GM19328 (cell line): ENCODE data around the gene SNAP29.

Experiments used
- ATAC-seq: cut with Tn5 transposase; IDR thresholded peaks from one replicate; pipeline ENCODE4 v1.9.1; 2021; ENCODE audit warnings: mild to moderate bottlenecking, moderate library complexity; ENCODE audit not compliant: unreplicated experiment

The SNAP29 gene

GRCh38 chr22:20865875-20866445 lies 7.2 kb downstream of the SNAP29 start:
- no peak for ATAC-seq

GRCh38 chr22:20866736-20867135 lies 7.9 kb downstream of the SNAP29 start:
- no peak for ATAC-seq

DNA sequence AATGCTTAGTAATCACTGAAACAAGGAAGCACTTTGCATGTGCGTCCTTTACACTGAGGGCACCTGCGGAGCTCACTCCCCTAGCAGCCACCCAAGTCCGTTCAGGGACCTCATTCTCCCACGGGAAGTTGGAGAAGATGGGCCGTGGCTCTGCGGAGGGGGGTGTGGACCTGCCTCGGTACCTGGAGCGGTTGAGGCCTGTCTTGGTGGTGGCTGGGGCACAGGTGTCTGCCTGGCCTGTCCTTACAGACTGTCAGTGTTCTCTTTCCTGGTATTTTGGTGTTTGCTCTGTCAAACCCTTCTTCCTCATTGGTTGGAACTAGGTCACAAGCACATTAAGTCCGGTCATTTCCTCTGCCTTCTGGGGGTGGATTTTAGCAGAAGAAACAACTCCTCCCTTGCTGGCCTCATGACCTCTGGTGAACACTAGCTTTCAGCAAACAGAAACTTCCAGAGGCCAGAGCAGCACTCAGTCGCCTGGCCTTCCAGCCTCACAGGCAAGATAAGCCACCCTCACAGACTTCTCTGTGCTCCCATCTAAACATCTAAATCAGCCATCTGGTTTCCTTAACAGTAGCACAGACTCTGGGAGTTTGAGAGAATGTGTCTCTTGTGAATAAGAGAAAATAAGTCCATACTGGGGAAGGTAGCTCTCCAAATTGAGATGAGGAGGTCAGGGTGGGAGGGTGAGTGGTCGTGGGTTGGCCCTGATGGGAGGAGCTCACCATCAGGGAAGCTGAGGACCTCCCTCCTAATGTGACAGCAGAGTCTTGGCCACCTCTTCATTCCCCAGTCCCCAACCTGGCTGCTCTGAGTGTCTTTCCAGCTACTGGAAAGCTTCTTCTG lies 8.6 kb downstream of the SNAP29 start:
- no peak for ATAC-seq

DNA sequence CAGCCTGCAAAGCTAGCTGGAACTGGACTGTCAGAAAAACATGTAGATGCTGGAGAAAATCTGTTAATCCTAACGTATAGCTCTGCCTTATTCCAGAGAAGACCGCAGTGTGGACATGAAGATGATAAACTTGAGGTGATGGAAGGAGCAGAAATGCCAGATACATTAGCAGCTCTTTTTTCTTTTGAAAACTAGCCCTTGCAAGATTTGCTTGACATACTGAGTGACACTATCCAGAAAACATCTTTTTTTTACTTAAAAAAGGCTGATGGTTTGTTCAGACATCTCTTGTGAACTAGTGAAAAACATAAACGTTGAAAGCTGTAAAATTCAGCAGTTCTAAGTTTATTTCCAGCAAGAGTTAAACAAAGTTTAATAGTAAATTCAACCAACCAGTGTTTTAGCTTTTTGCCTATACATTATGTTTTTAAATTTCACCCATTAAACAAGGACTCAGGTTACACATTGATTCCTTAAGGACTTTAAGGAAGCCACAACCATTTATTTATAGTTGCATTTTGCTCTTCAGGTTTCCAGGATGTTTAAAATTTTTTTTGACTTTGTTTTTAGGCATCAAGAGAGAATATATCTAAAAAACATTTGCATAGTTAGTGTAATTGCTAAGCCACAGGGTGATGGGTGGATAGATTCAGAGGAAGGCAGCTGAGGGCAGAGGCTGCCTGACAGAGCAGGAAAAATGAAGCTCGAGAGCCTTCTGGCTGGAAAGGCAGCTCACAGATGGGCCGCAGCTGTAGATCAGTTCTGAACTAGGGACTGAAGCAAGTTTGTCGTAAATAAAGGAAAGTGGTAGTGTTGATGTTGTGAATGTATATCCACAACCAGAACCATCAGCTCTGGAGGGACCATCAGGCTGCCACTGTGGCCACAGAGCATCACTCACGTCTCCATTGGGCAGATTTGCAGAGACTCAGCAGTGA lies 9.5 kb downstream of the SNAP29 start:
- ATAC-seq: no peak

GRCh38 chr22:20869234-20869633 lies 10.4 kb downstream of the SNAP29 start:
- no peak for ATAC-seq

DNA sequence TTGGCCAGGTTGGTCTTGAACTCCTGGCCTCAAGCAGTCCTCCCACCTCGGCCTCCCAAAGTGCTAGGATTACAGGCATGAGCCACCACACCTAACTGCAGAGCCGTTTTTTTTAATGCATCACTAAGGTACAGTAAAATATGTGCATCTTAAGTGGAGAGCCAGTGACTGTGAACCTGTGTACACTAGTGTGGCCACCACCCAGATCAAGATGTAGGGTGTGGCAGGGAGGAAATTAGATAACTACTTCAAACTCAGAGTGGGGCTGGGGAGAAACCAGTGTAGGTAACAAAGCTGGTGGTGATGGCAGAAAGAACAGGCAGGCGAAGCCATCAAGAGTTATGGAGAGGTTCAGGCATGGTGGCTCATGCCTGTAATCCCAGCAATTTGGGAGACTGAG lies 14.4 kb downstream of the SNAP29 start:
- no peak for ATAC-seq

DNA sequence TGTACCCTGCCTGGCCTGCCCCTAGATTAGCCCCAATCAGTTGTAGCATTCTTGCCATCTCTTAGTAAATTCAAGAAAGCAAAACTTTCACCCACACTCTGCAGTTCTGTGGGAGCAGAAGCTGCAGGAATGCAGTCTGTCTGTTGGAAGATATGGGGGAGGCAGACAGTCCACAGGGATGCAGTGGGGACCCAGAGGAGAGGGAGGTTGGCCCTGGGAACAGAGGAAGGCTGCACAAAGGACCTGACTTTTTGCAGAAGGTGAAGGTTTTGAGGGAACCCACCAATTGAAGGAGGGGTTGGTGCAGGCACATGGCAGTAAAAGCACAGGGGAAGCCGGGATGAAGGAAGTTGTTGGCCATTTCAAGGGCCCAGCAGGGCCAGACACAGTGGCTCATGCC lies 16.5 kb downstream of the SNAP29 start:
- no peak for ATAC-seq

GRCh38 chr22:20877715-20878114 lies 18.9 kb downstream of the SNAP29 start:
- no peak for ATAC-seq

GRCh38 chr22:20881231-20881630 lies 22.4 kb downstream of the SNAP29 start:
- no peak for ATAC-seq

GRCh38 chr22:20881869-20882815 lies 23.3 kb downstream of the SNAP29 start:
- ATAC-seq: no peak

- ATAC-seq: no peak
Measured at GRCh38 chr22:20882855-20883254, 24.0 kb downstream of the SNAP29 start.

- ATAC-seq: no peak
Measured at GRCh38 chr22:20884454-20884853, 25.6 kb downstream of the SNAP29 start.

DNA sequence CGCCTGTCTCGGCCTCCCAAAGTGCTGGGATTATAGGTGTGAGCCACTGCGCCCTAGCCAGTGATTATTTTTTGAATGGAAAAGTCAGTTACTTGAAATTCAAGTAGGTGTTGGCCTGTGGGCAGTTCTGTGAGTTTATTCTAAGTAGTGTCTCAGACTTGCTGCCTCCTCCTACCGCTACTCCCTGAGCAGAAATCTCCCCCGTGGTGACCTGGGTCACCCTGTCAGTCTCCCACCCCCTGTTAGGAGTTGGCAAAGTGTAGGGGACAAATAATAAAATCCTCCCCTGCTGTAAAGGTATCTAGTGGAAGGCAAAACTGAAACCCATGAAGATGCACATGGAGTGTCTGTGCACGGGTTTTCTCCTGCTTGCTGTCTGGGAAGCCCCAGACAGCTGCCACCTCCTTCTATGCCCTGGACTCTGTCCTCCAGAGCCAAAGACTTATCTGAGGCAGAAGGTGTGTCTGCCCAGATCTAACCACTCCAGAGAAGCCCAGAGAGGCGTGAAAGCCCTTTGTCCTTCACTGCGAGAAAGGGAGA lies 26.3 kb downstream of the SNAP29 start:
- no peak for ATAC-seq

DNA sequence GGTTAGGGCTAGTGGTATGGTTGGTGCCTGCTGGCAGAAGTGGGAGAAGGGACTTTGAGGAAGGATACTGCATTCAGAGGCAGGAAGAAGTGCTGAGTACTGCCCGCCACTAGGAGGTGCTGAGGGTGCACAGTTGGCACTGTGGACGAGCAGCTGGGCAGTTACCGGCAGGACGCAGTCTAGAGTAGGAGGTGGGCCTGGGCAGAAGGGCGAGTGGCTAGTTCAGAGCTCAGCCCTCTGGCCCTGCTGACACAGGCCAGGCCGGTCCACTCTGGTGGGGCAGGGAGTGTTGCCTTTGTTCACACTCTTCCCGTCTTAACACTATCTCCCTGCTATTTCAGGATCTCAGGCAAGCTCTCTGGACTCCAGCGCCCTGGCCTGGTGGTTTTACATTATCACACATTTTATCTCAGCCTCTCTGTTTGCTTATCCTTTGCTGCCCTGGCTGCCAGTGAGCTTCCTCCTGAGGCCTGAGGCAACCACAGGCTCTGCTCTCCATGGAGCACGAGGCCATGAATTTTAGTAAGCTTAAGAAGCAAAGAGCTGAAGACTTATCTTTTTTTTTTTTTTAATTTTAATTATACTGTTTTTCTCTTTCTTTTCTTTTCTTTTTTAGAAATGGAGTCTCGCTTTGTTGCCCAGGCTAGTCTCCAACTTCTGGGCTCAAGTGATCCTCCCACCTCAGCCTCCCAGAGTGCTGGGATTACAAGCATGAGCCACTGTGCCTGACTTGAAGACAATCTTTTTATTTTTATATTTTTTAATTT lies 26.9 kb downstream of the SNAP29 start:
- no peak for ATAC-seq

GRCh38 chr22:20887375-20887774 lies 28.6 kb downstream of the SNAP29 start:
- ATAC-seq: no peak

- ATAC-seq: no peak
Measured at GRCh38 chr22:20889025-20889704, 30.4 kb downstream of the SNAP29 start.

- no peak for ATAC-seq
Measured at GRCh38 chr22:20889904-20890540, 31.2 kb downstream of the SNAP29 start.

- ATAC-seq: no peak
Measured at GRCh38 chr22:20890975-20891374, 32.2 kb downstream of the SNAP29 start.
